Esophagus muscularis mucosa (tissue), 4 donors: ENCODE measurements around the gene ZNF700. TPM values are rescaled to one million over a fixed set of nuclear protein-coding genes. Genes with fewer than 3 reads are reported as not detected.
A peak's percentile ranks its signal among the peaks of the same experiment; 100 is the strongest.
"Not testable (repeated sequence)": the region's sequence is repeated elsewhere in the genome, so short reads cannot be mapped to it uniquely, and the experiment has no call there.

ENCODE experiments used
- DNase-seq: peaks from one replicate; pipeline ENCODE4 v3.0.0-alpha.2; 2017; ENCODE audit errors: extremely low spot score
- H3K27ac ChIP-seq, 4 donors: fragments of 200-600 bp; sonication (generic); replicated peaks in 1 of 4; 1 replicate in 3 of 4; 2 replicates in 1 of 4; pipeline ENCODE4 v1.5.1; 2016 to 2019; ENCODE audit warnings: mild to moderate bottlenecking in 1 of 4
- H3K27me3 ChIP-seq, 4 donors: fragments of 200-600 bp; sonication (generic); one replicate each; pipeline versions ENCODE4 v1.5.1 to v1.6.0; 2016 to 2019
- H3K36me3 ChIP-seq, 4 donors: fragments of 200-600 bp; sonication (generic); one replicate each; pipeline ENCODE4 v1.5.1; 2016 to 2019
- H3K4me1 ChIP-seq, 4 donors: fragments of 200-600 bp; sonication (generic); one replicate each; pipeline ENCODE4 v1.5.1; 2016 to 2019
- H3K4me3 ChIP-seq, 4 donors: fragments of 200-600 bp; sonication (generic); 1 replicate in 2 of 4; 2 replicates in 2 of 4; pipeline ENCODE4 v1.5.1; 2016 to 2019; ENCODE audit warnings: mild to moderate bottlenecking in 4 of 4, moderate library complexity in 1 of 4
- H3K9me3 ChIP-seq, 4 donors: fragments of 200-600 bp; sonication (generic); 1 replicate in 3 of 4; 2 replicates in 1 of 4; pipeline ENCODE4 v1.5.1; 2016 to 2019
- EP300 ChIP-seq: sonication (generic); formaldehyde crosslinking; IDR thresholded peaks from one replicate; pipeline ENCODE4 v1.6.1; 2017; ENCODE audit warnings: antibody characterized with exemption
- POLR2A ChIP-seq: fragments of 450-650 bp; IDR thresholded peaks from one replicate; pipeline ENCODE4 v1.6.1; 2017; ENCODE audit warnings: antibody characterized with exemption, moderate library complexity, mild to moderate bottlenecking, low read depth
- POLR2AphosphoS5 ChIP-seq, 2 donors: sonication (generic); formaldehyde crosslinking; IDR thresholded peaks; one replicate each; pipeline ENCODE4 v1.6.1; 2017; ENCODE audit warnings: antibody characterized with exemption in 2 of 2
- WGBS: methylation state at CpG from one replicate; pipeline ENCODE4 v1.1.5; 2018; 5-methylcytosine and 5-hydroxymethylcytosine counted together
- intact Hi-C: fragments of 100-400 bp; cut with DNase I; formaldehyde crosslinking; loops from one replicate; pipeline ENCODE4 v1.15.1; 2023
- total RNA-seq, 4 donors: library from RNA; depleted of rRNA; stranded (reverse); fragments of >200 nt; gene quantifications; one replicate each; pipeline versions ENCODE4 v1.1.0 to v1.2.1, GENCODE V29; 2016
- TF ChIP-seq, protein P1 (sequence below), 3 experiments: fragments of 200-600 bp in 2 of 3; fragments of 450-650 bp in 1 of 3; sonication (generic) in 2 of 3; IDR thresholded peaks; one replicate each; pipeline ENCODE4 v1.5.1; 2017 to 2019; ENCODE audit warnings: antibody characterized with exemption in 3 of 3, mild to moderate bottlenecking in 2 of 3, moderate library complexity in 1 of 3

The ZNF700 gene
- total RNA-seq, 4 donors from 2014 or later, result 7.6 to 12.0 (median 9.5) TPM

DNA sequence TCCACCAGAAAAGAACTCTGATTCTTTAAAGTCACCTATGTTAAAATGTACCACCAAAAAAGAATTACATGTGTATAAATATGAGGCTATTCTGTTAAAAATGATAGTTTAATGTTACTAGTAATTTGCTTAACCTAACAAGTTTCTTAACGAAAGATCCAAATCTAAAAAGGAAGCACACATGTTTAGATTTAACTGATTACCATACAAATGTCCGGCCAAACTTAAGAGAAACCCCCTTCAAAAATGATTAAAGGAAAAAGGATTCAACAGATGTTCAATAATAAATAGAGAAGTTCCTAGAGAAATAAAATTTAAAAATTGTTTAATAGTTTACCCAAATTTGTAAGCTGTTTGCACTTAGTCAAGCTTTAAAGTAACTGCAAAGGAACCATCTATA is 42.3 kb upstream of the ZNF700 start:
- TF ChIP-seq, protein P1, sequence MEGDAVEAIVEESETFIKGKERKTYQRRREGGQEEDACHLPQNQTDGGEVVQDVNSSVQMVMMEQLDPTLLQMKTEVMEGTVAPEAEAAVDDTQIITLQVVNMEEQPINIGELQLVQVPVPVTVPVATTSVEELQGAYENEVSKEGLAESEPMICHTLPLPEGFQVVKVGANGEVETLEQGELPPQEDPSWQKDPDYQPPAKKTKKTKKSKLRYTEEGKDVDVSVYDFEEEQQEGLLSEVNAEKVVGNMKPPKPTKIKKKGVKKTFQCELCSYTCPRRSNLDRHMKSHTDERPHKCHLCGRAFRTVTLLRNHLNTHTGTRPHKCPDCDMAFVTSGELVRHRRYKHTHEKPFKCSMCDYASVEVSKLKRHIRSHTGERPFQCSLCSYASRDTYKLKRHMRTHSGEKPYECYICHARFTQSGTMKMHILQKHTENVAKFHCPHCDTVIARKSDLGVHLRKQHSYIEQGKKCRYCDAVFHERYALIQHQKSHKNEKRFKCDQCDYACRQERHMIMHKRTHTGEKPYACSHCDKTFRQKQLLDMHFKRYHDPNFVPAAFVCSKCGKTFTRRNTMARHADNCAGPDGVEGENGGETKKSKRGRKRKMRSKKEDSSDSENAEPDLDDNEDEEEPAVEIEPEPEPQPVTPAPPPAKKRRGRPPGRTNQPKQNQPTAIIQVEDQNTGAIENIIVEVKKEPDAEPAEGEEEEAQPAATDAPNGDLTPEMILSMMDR (IDR thresholded peaks at IDR 0.05), result no peak
- TF ChIP-seq EP300 (no peak), POLR2AphosphoS5 (IDR thresholded peaks at IDR 0.05) (no peak), POLR2A (no peak)
- H3K27ac ChIP-seq, result no peak overlapping the region
- no peak for DNase-seq
- H3K9me3 ChIP-seq, result no peaks in the 10 kb centered on the region
- no peak overlapping the region for H3K4me3 ChIP-seq
- no peaks in the 10 kb centered on the region for H3K36me3 ChIP-seq
- no peaks in the 10 kb centered on the region for H3K27me3 ChIP-seq
- intact Hi-C loops, result loop anchor here (5.0 kb wide), 1 partner anchor 260 kb away; the partner anchor contains the start of gene ZNF20
- H3K4me1 ChIP-seq, result peaks cover 6 to 13% (median 9%) of the 10 kb centered on the region in 4 donors
- WGBS, result 45% methylated on average over 2 of the region's 2 CpGs

DNA sequence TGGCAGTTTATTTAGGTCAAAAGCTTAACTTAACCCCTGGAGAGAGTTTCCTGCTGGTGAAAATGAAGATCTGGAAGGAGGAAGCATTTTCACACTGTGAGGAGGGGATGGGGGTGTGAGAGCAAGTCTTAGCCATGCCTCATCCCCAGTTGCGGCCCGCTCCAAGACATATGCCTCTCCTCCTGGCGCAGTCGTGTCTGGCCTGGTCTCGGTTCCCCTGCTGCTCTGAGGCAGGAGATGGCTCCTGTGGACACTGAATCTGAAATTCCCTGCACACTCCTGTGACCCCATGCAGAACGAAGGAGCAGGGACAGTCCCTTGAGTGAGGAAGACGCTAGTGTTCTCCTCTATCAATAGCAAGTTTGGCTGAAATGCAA is 37.7 kb upstream of the ZNF700 start:
- H3K27ac ChIP-seq, result peak overlapping the region; percentile 77 to 90 (median 86)
- intact Hi-C loops, result no loop called here

DNA sequence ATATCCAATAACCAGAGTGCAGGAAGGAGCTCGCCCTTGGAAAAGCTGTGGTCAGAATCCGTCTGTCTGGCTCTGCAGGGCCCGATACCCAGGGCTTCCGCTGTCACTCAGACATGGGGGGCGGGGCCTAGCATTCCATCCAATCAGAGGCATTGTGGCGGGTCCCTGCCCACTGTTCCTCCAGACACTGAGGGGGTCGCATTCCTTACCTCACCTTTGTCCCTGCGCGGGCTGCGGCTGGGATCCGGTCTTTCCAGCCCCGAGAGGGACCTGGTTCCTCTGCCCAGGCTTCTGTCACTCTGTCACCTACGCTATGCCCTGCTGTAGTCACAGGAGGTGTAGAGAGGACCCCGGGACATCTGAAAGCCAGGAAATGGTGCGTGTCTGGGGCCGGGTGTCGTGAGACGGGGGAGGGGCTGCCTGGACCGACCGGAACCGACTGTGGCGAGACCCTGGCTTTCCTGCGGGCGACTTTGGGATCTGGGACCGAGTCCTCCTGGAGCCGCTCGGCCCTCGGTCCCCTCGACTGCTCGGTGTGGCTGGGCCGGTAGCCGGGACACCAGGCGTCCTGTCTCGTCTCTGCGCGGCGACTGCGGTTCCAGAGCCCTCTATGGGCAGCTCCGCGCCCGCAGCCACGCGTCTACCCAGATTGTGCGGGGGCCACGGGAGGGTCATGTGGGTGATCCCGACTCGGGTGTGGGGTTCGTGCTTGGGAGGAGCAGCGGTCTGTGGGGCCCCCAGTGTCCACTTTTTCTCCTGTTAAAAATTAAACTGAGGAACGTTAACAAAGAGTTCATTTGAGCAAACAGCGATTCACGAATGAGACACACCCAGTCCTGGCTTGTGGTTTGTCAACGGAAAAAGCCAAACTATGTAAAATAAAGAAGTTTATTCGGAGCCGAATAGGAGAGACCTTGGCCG is 37.0 kb upstream of the ZNF700 start, which contains the start of gene ZNF69:
TSS of gene ZNF69 (plus strand) at position 172 of the 921 bp plus-strand sequence. CDS start at position 314, 142 bp downstream.
- H3K27ac ChIP-seq, result peak within 1 kb of the TSS; percentile 77 to 90 (median 86)
- intact Hi-C loops, result no loop called here
- peak within 1 kb of the TSS; percentile 73 to 88 (median 78) for H3K4me3 ChIP-seq
- H3K36me3 ChIP-seq, result no peaks in the 10 kb centered on the region
- H3K27me3 ChIP-seq, result no peaks in the 10 kb centered on the region
- DNase-seq, result peak; percentile 95
- 3% methylated on average over 45 of the region's 56 CpGs for WGBS
- peaks cover 11 to 19% (median 18%) of the 10 kb centered on the region in 4 donors for H3K4me1 ChIP-seq
- TF ChIP-seq POLR2A (no peak), POLR2AphosphoS5 (IDR thresholded peaks at IDR 0.05) (peak; percentile 49 to 50), EP300 (no peak)
- TF ChIP-seq, protein P1 (IDR thresholded peaks at IDR 0.05), result peak in 2 of 3 experiments; percentile 29 to 32
- H3K9me3 ChIP-seq, result no peaks in the 10 kb centered on the region

More for the DNA sequence above, 37.7 kb upstream of the ZNF700 start:
- Histone ChIP-seq H3K27me3 (no peaks in the 10 kb centered on the region), H3K36me3 (no peaks in the 10 kb centered on the region), H3K4me1 (peaks cover 11 to 19% (median 18%) of the 10 kb centered on the region in 4 donors), H3K9me3 (no peaks in the 10 kb centered on the region), H3K4me3 (peak overlapping the region; percentile 73 to 88 (median 78))
- TF ChIP-seq POLR2A (no peak), EP300 (no peak), POLR2AphosphoS5 (IDR thresholded peaks at IDR 0.05) (no peak)
- TF ChIP-seq, protein P1 (IDR thresholded peaks at IDR 0.05), result no peak
- DNase-seq, result no peak
- 17% methylated on average over 7 of the region's 7 CpGs for WGBS

DNA sequence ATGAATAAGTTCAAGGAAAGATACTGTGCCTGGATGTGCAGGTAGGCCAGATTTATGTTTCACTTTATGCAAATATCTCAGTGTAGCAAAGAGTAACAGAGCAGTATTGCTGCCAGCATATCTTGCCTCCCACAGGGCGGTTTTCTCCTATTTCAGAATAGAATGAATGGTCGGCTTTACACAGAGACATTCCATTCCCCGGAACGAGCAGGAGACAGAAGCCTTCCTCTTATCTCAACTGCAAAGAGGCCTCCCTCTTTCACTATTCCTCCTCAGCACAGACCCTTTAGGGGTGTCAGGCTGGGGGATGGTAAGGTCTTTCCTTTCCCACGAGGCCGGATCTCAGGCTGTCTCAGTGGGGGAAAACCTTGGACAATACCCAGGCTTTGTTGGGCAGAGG is 35.0 kb upstream of the ZNF700 start:
- DNase-seq, H3K27me3 ChIP-seq, H3K27ac ChIP-seq, H3K4me3 ChIP-seq, H3K36me3 ChIP-seq, intact Hi-C loops, H3K9me3 ChIP-seq: not testable (repeated sequence)
- 68% methylated on average over 6 of the region's 6 CpGs for WGBS
- peaks cover 11 to 19% (median 18%) of the 10 kb centered on the region in 4 donors for H3K4me1 ChIP-seq

DNA sequence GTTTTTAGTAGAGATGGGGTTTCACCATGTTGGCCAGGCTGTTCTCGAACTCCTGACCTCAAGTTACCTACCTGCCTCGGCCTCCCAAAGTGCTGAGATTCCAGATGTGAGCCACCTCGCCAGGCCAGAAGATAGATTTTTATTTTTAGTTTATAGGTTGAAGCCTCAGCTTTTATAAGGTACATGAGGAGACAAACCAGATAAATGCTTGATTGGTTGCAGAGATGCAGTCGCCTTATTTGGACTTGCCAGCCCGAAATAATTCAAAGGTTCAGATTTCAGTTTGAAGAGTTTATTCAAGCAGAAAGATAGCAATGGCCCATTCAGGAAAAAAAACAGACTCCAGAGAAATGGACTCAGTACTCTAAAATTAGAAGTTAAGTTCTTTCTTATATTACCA is 34.3 kb upstream of the ZNF700 start:
- no peaks in the 10 kb centered on the region for H3K27me3 ChIP-seq
- peaks cover 11 to 19% (median 18%) of the 10 kb centered on the region in 4 donors for H3K4me1 ChIP-seq
- no peak overlapping the region for H3K4me3 ChIP-seq
- no peaks in the 10 kb centered on the region for H3K9me3 ChIP-seq
- WGBS, result 86% methylated on average over 5 of the region's 5 CpGs
- intact Hi-C loops, result no loop called here
- H3K27ac ChIP-seq, result no peak overlapping the region
- no peaks in the 10 kb centered on the region for H3K36me3 ChIP-seq
- TF ChIP-seq, protein P1 (IDR thresholded peaks at IDR 0.05), result no peak
- TF ChIP-seq POLR2AphosphoS5 (IDR thresholded peaks at IDR 0.05) (no peak), POLR2A (no peak), EP300 (no peak)
- no peak for DNase-seq
